ENCODE data around the gene INO80E.
"Not testable (repeated sequence)": the region's sequence is repeated elsewhere in the genome, so short reads cannot be mapped to it uniquely, and the experiment has no call there.

Gene INO80E

DNA sequence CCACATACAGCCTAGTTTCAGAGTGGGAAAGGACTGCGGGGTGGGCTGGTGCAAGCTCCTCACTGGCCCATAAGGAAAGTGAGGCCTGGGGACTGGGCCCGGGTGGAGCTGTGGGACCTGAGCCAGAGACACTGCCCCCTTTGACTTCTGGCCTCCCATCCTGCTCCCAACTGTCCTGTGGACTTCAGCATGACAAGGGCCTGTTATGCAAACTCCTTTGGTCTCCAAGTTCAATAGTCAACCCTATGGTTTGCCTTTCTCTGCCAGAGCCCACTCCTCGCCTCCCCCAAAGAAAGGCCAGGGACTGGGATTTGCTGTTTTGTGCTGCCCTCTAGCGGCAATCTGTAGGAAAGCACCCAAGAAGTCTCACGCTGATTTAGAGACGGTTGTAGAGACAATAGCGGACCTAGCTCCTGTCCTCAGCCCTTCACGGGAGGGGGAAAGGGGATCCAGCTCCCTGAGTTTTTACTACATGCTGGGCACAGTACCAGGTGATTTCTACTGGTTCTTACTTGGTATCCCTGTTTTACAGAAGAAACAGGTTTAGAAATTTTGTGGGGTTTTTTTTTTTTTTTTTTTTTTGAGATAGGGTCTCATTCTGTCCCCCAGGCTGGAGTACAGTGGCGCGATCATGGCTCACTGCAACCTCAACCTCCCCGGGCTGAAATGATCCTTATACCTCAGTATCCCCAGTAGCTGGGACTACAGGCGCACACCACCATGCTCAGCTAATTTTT, 36.2 kb downstream of the INO80E start:
- peak; percentile 86 for DNase-seq

DNA sequence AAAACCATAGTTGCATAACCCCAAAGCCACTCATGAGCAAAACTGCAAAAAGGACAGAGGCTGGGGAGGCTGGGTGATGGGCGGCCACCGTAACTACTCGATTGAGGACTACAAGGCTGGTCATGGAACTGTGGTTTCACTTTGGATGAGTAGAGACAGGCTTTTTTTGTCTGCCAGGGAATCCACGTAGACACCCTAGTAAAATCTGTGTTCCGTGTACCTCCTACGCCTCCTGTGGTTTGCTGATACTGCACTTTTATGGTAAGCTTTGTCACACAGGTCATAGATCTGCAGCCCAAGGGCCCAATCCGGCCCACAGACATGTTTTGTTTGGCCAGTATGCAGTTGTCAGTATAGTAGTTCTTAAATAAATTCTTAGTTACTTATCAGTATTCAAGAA, 37.2 kb downstream of the INO80E start:
- no peak for DNase-seq

DNA sequence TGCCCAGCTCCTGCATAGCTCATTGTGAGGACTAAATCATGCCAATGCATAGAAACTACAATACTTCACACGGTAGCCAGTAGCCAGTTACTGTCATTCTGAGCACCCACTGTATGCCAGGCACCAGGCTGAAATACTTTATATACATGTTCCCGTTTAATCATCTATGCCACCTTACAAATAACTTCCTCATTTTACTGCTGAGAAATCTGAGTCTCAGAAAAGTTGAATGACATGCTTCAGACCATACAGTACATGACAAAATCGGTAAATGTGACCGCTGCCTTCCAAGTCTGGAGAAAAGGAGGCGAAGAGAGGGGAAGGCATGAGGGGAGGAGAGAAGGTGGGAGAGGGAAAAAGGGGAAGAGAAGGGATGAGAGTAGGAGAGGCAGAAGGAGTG, 44.2 kb downstream of the INO80E start:
- no peak for DNase-seq

DNA sequence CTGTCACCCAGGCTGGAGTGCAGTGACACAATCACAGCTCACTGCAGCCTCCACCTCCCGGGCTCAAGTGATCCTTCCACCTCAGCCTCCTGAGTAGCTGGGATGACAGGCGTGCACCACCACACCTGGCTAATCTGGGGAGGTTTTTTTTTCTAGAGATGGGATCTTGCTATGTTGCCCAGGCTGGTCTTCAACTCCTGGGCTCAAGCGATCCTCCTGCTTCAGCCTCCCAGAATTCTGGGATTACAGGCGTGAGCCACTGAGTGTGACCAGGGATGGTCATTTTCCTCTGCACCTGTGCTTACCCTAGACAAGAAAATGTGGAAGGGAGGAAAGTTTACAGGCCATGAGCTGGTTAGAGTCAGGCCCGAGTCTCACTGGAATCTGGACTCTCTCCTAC, 44.6 kb downstream of the INO80E start:
- not testable (repeated sequence) for DNase-seq

DNA sequence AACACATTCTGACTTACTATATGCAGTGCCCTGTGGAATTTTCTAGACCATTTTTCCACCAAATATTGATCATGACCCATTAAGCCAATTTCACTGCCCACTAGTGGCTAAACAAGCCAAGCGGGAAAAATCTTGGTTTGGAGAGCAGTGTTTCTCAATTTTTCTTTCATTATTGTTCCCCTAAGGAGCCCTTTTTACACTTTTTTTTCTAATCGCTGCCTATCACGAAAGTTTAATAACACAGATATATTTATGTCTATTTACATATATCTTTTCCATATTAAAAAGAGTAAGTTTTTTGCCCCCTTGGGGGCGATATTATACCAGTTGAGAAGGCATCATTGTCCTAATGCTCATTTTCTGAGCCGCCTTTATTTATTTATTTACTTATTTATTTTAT, 45.8 kb downstream of the INO80E start:
- DNase-seq, result peak; percentile 42

DNA sequence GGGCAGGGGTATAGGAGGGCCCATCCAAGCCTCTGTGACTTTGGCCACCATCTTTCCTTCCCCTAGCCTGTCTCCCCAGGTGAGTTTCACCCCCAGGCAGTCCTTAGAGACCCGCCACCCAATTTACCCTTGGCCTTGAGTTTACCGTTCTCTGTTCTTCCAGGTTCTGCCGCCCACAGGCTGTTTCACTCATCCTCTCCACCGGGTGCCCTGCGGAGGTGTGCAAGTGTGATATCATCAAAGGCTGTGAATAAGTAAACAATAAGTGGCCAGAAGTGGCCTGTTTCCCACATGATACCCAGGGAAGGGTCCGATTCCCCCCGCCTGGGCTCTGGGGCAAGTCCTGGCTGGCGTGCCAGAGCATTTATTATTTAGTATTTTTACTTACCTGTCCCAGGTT, 50.1 kb downstream of the INO80E start:
- DNase-seq, result no peak

DNA sequence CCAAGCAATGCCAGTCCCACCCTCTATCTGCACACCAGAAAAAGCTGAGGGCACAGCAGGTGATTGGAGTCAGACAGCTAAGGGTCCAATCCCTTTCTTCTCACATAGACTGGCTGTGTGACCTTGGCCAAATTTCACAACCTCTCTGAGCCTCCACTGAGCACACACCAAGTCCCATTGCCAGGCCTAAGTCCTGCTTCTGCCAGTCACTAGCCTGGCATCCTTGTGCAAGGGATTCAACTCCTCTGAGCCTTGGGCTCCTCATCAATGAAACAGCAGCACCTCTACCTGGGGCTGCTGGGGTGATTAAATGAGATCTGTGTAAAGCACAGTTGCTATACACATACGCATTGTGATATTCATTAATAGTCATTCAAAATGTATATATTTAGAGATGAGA, 50.5 kb downstream of the INO80E start:
- no peak for DNase-seq

DNA sequence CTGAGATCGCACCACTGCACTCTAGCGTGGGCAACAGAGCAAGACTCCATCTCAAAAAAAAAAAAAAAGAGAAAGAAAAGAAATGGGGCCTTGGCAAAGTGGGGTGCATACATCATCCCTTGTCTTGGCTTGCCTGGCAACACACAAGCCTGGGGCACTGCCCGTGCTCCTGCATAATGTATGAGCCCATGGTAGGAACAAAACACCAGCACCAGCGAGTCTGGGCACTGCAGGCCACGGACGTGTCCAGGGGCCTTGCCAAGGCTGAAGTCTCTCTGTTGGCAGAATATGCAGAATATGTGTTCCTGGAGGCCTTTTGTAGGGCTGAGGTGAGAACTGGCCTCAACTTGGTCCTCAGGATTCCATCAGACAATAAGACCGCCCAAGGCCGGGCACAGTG, 53.8 kb downstream of the INO80E start:
- DNase-seq, result no peak

DNA sequence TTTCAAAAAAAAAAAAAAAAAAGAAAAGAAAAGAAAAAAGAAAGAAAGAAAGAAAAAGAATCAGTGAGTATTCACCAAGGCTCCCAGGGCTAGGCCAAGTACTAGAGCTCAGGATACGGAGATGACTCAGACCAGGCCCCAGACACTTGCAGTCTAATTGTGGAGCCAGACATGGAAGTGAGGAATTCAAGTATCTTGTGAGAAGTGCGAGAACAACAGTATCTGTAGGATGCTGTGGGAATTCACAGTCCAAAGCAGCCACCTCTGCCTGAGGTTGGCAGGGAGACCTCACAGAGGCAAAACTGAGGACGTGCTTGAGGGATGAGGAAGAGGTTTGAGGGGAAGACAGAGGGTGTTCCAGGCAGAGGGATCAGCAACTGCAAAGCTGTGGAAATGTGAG, 55.5 kb downstream of the INO80E start:
- no peak for DNase-seq

DNA sequence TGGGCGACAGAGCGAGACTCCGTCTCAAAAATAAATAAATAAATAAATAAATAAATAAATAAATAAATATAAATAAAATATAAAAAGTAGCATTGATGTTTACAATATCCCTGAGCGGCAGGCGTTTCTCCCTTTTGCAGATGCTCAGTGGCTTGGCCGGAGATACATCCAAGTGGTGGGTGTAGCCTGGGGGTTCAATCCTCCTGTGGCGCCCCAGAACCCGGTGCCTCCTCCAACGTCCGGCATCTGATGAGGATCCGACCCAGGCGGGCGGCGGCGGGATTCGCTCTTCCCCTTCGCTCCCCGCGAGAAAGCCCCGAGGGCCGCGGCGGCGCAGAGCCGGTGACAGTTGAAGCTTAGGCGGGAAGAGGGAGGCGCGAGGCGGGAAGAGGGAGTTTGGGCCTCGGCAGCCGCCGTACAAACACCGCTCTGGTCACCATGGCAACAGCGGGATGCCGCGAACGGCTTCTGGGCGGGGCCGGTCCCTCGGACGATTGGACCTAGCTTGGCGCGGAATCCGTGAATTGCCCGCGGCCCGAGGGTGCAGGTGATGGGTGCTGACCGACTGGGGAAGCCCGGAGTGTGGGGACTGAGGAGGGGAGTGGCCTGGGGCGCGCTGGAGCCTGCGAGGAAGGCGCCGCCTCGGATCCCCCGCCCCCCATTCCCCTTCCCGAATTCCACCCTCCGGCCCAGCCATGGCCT, 56.8 kb downstream of the INO80E start:
- peak; percentile 98 for DNase-seq

DNA sequence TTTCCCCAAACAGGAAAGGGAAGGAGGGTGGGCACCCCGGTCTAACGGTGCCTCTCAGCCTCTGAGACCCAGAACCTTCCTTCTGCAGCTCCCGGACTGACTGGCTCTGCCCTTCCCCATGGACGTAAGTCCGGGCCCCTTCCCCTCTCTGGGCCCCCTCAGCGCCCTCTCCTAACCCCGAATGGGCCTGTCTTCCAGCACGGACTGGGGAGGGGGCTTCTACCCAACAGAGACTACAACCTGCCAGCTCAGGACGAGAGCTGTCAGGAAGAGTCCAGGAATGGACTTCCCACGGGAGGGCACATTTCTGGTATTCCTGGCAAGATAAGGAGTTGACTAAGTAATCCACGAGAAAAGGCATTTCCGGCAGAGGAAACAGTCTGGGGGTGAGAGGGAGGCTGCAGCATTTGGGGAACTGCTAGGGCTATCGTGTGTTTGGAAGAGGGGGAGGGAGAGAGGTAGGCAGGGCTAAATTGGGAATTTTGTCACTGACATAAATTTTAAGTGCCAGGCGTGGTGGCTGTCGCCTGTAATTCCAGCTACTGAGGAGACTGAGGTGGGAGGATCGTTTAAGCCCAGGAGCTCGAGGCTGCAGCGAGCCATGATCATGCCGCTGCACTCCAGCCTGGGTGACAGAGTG, 57.5 kb downstream of the INO80E start:
- DNase-seq, result peak; percentile 62

DNA sequence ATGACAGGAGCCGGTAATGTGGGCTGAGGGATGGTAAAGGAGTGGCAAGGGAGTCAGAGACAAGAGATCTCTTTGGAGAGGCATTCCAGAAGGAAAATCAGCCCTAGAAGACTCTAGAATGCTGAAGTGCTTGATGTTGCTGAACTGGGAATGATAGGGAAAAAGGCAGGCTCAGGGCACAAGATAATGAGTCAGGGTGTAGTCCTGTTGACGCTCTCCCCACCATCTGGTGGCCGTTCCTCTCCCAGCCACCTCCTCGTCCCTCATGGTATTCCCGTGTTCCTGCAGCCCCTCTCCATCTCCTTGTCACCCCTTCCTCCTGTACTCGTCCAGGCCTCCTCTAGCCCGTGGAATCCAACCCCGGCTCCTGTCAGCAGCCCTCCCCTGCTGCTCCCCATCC, 58.4 kb downstream of the INO80E start:
- peak; percentile 29 for DNase-seq

DNA sequence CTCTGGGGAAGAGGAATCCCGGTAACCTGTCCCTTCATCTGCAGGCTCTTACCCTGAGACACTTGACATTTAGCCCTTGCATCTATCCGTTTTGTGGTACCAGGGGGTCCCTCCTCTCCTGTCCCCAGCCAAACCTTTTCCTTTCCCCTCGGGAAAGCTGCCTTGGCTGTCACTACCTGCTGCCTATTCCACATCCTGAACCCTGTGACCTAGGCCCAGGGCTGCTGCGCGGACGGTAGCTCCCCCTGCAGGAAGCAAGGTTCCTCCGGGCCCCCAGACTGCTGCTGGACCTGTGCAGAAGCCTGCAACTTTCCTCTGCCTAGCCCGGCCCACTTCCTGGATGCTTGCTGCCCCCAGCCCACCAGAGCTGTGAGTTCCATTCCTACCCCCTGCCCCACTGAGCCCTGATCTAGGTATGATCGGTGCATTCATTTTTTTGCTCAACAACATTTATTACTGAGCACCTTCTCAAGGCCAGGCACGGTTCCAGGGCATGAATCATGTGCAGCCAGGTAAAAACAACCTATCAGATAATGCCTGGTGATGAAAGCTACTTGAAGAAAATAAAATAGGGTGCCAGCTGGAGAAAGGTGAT, 59.0 kb downstream of the INO80E start:
- peak; percentile 30 for DNase-seq

Data from NCI-H69 (cell line).